Mammary epithelial cell (primary cell): Measurements from ENCODE around the gene SPRYD3.

Source experiments
- EZH2 ChIP-seq: IDR thresholded peaks from 2 replicates; pipeline ENCODE4 v1.6.1; 2012; ENCODE audit warnings: low read length, inconsistent platforms, borderline replicate concordance
- TF ChIP-seq, protein P1 (sequence below), 2 donors: IDR thresholded peaks in 1 of 2; conservative IDR thresholded peaks in 1 of 2; 2 replicates each; pipeline ENCODE4 v1.5.1; 2011 to 2012; ENCODE audit warnings: inconsistent platforms in 2 of 2, low read length in 2 of 2, mild to moderate bottlenecking in 2 of 2, control low read depth in 1 of 2, low read depth in 1 of 2; ENCODE audit not compliant: insufficient read depth in 1 of 2; ENCODE audit errors: extremely low read depth in 1 of 2

DNA sequence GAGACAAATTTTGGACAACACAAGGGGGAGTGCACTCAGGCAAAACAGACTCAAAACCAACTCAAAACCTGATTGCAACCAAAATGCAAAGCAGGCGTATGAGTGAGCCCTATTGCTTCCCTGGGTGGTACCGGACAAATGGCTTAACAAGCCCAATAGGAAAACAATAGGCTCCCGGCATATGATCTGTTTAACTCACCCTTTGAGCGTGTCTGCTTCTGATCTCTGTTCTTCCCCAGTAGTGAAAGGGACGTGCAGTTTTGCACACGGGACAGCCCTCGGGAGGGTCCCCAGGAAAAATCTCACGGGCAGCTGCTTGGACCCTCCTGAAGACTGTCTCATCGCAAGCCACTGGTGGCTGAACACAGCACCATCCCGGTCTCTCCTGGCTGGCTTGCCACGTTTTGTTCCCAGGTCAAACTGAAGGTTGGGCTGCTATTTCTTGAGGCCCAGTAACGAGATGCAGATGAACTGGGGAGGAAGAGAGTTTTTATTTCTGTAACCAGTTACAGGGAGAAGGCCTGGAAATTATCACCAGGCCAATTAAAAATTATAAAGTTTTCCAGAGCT lies 34.0 kb upstream of the SPRYD3 start:
- TF ChIP-seq, protein P1, sequence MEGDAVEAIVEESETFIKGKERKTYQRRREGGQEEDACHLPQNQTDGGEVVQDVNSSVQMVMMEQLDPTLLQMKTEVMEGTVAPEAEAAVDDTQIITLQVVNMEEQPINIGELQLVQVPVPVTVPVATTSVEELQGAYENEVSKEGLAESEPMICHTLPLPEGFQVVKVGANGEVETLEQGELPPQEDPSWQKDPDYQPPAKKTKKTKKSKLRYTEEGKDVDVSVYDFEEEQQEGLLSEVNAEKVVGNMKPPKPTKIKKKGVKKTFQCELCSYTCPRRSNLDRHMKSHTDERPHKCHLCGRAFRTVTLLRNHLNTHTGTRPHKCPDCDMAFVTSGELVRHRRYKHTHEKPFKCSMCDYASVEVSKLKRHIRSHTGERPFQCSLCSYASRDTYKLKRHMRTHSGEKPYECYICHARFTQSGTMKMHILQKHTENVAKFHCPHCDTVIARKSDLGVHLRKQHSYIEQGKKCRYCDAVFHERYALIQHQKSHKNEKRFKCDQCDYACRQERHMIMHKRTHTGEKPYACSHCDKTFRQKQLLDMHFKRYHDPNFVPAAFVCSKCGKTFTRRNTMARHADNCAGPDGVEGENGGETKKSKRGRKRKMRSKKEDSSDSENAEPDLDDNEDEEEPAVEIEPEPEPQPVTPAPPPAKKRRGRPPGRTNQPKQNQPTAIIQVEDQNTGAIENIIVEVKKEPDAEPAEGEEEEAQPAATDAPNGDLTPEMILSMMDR (conservative IDR thresholded peaks at IDR 0.05 in 1 of 2, IDR thresholded peaks at IDR 0.05 in 1 of 2; ENCODE audit: extremely low read depth in 1 of 2, insufficient read depth in 1 of 2, low read depth in 1 of 2, low read length in 2 of 2) = no peak
- TF ChIP-seq EZH2 = no peak
